Esophagus muscularis mucosa (tissue), 4 donors: ENCODE results near the gene LACC1.

ENCODE experiments used
- CTCF ChIP-seq, 3 experiments: fragments of 200-600 bp in 2 of 3; fragments of 450-650 bp in 1 of 3; sonication (generic) in 2 of 3; IDR thresholded peaks; one replicate each; pipeline ENCODE4 v1.5.1; 2017 to 2019; ENCODE audit warnings: antibody characterized with exemption in 3 of 3, mild to moderate bottlenecking in 2 of 3, moderate library complexity in 1 of 3
- EP300 ChIP-seq: sonication (generic); formaldehyde crosslinking; IDR thresholded peaks from one replicate; pipeline ENCODE4 v1.6.1; 2017; ENCODE audit warnings: antibody characterized with exemption
- POLR2A ChIP-seq: fragments of 450-650 bp; IDR thresholded peaks from one replicate; pipeline ENCODE4 v1.6.1; 2017; ENCODE audit warnings: antibody characterized with exemption, moderate library complexity, mild to moderate bottlenecking, low read depth
- POLR2AphosphoS5 ChIP-seq, 2 donors: sonication (generic); formaldehyde crosslinking; IDR thresholded peaks; one replicate each; pipeline ENCODE4 v1.6.1; 2017; ENCODE audit warnings: antibody characterized with exemption in 2 of 2

GRCh38 chr13:43831088-43831487 is 48.6 kb upstream of the LACC1 start:
- TF ChIP-seq POLR2A: no peak
- TF ChIP-seq CTCF (IDR thresholded peaks at IDR 0.05): no peak
- TF ChIP-seq EP300: no peak
- no peak for TF ChIP-seq POLR2AphosphoS5 (IDR thresholded peaks at IDR 0.05)
